K562 (cell line): ENCODE results near the gene HHIPL1. TPM values are rescaled to one million over a fixed set of nuclear protein-coding genes. Genes with fewer than 3 reads are reported as not detected.

ENCODE experiments used
- CAMTA2 ChIP-seq: fragments of 250-450 bp; sonication (Bioruptor Pico); conservative IDR thresholded peaks from 2 replicates; pipeline ENCODE4 v1.5.1; 2022
- ETV1 ChIP-seq: fragments of 450-650 bp; conservative IDR thresholded peaks from 2 replicates; pipeline ENCODE4 v1.6.1; 2016; ENCODE audit warnings: missing genetic modification characterization, control low read depth, low read depth, missing compliant biosample characterization
- FOXP1 ChIP-seq: sonication (generic); formaldehyde crosslinking; IDR thresholded peaks from 2 replicates; pipeline ENCODE4 v1.8.0; 2022; ENCODE audit warnings: mild to moderate bottlenecking, missing genetic modification reagents
- ILK ChIP-seq: fragments of 450-650 bp; IDR thresholded peaks from 2 replicates; pipeline ENCODE4 v1.6.1; 2016; ENCODE audit warnings: missing genetic modification characterization, low read depth, mild to moderate bottlenecking, missing compliant biosample characterization, moderate library complexity, borderline replicate concordance
- JUND ChIP-seq, 2 experiments: IDR thresholded peaks; 2 replicates in 1 of 2; 3 replicates in 1 of 2; pipeline ENCODE4 v1.6.1; 2011; ENCODE audit warnings: borderline replicate concordance in 2 of 2, low read depth in 2 of 2, low read length in 2 of 2, improper control_type of control experiment in 1 of 2, missing biosample characterization in 1 of 2, missing genetic modification characterization in 1 of 2, missing genetic modification reagents in 1 of 2
- NFYB ChIP-seq: IDR thresholded peaks from 2 replicates; pipeline ENCODE4 v1.6.1; 2011; ENCODE audit warnings: mild to moderate bottlenecking, moderate library complexity; ENCODE audit not compliant: insufficient read length; ENCODE audit errors: extremely low read depth
- SAFB2 ChIP-seq: fragments of 200-400 bp; formaldehyde crosslinking; IDR thresholded peaks from 2 replicates; pipeline ENCODE4 v1.6.1; 2018; ENCODE audit warnings: borderline replicate concordance, low read length, low read depth, moderate library complexity; ENCODE audit not compliant: severe bottlenecking
- SIN3B ChIP-seq: fragments of 450-650 bp; IDR thresholded peaks from 2 replicates; pipeline ENCODE4 v1.6.1; 2017; ENCODE audit warnings: low read depth, mild to moderate bottlenecking, moderate library complexity
- SREBF1 ChIP-seq: fragments of 150-350 bp; IDR thresholded peaks from 2 replicates; pipeline ENCODE4 v1.6.1; 2014; ENCODE audit warnings: antibody characterized with exemption, low read depth, low read length, borderline replicate concordance
- TCF7L2 ChIP-seq: fragments of 150-350 bp; IDR thresholded peaks from 2 replicates; pipeline ENCODE4 v1.6.1; 2016; ENCODE audit warnings: low read depth, mild to moderate bottlenecking, low read length, moderate library complexity
- ZC3H8 ChIP-seq: fragments of 450-650 bp; IDR thresholded peaks from 2 replicates; pipeline ENCODE4 v1.6.1; 2017
- ZNF174 ChIP-seq: fragments of 250-450 bp; sonication (Bioruptor Pico); IDR thresholded peaks from 2 replicates; pipeline ENCODE4 v1.4.0; 2020; ENCODE audit warnings: mild to moderate bottlenecking
- polyA plus RNA-seq, 8 experiments: library from polyadenylated mRNA; depleted of rRNA in 4 of 8; stranded (reverse) in 5 of 8; unstranded in 3 of 8; fragments of >200 nt; fragmentation: Nextera tagmentation in 2 of 8; fragmentation: Illumina TruSeq in 1 of 8; extraction: Ambion mirVana in 2 of 8; extraction: Trizol in 1 of 8; gene quantifications; 2 replicates each; pipeline versions ENCODE4 v1.2.1 to v1.2.3, GENCODE V29; 2011 to 2014; ENCODE audit warnings: inconsistent platforms in 1 of 8, missing spikeins in 1 of 8
- total RNA-seq, 7 experiments: library from RNA; depleted of rRNA in 6 of 7; stranded (reverse); fragments of >200 nt in 6 of 7; fragmentation: Illumina TruSeq in 2 of 7; extraction: Trizol in 2 of 7; gene quantifications; 2 replicates each; pipeline versions ENCODE4 v1.2.1 to v1.2.3, GENCODE V29; 2011 to 2021; ENCODE audit warnings: low replicate concordance in 1 of 7
- TF ChIP-seq, protein P1 (sequence below): sonication (generic); formaldehyde crosslinking; IDR thresholded peaks from 2 replicates; pipeline ENCODE4 v1.8.0; 2022; ENCODE audit warnings: mild to moderate bottlenecking, missing genetic modification reagents
- TF ChIP-seq, protein P2 (sequence below): fragments of 450-650 bp; IDR thresholded peaks from 2 replicates; pipeline ENCODE4 v1.6.1; 2016; ENCODE audit warnings: mild to moderate bottlenecking
- TF ChIP-seq, protein P3 (sequence below): fragments of 450-650 bp; IDR thresholded peaks from 2 replicates; pipeline ENCODE4 v1.6.1; 2016; ENCODE audit warnings: antibody characterized with exemption
- TF ChIP-seq, protein P4 (sequence below): fragments of 250-450 bp; sonication (Bioruptor Pico); IDR thresholded peaks from 2 replicates; pipeline ENCODE4 v1.5.0; 2020; ENCODE audit warnings: mild to moderate bottlenecking
- TF ChIP-seq, protein P5 (sequence below): sonication (generic); formaldehyde crosslinking; IDR thresholded peaks from 2 replicates; pipeline ENCODE4 v1.8.0; 2022; ENCODE audit warnings: missing genetic modification reagents, mild to moderate bottlenecking, moderate library complexity, borderline replicate concordance
- TF ChIP-seq, protein P6 (sequence below): fragments of 250-450 bp; sonication (Bioruptor Pico); IDR thresholded peaks from 2 replicates; pipeline ENCODE4 v1.4.0; 2020; ENCODE audit warnings: mild to moderate bottlenecking

The HHIPL1 gene
- total and polyA plus RNA-seq, 9 of the 15 experiments (the other 6 are each of a cell fraction or from before 2014, with no cell fraction given), result not detected

DNA sequence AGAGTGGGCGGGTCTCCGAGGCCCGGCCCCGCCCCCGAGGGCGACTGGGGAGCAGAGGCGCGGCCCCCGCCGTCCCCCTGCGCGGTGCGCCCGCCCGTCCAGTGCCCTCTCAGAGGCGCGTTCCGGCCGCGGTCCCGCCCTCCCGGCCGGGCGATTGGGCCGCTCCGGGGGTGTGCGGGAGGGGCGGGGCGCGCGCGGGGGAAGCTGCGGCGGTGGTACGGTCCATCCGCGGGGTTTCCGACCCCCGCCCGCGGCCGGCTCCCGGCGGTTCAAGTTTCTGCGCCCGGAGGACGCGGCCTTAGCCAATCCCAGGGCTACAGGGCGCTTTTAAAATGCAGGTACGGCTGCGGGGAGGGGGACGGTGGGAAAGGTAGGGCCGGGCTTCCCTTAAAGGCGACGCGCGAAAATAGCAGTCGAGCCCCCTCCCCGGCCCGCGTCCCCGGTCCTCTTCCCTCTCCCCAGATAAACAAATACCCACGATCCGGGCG, 40.6 kb upstream of the HHIPL1 start (continued):
- TF ChIP-seq SAFB2 (no peak), CAMTA2 (CRISPR knock-in tag) (no peak), ILK (tag) (no peak), ETV1 (tag) (no peak), ZNF174 (no peak), TCF7L2 (peak; percentile 92), JUND (IDR thresholded peaks at IDR 0.05; ENCODE audit: borderline replicate concordance, low read depth, low read length) (peak; percentile 84), JUND (tag; IDR thresholded peaks at IDR 0.05; ENCODE audit: borderline replicate concordance, low read depth, low read length) (no peak), NFYB (peak; percentile 56), FOXP1 (no peak), ZC3H8 (no peak), SIN3B (peak; percentile 26; the same call in 1 of the 2 replicates), SREBF1 (peak; percentile 73; the same call in 1 of the 2 replicates)
- TF ChIP-seq, protein P1, sequence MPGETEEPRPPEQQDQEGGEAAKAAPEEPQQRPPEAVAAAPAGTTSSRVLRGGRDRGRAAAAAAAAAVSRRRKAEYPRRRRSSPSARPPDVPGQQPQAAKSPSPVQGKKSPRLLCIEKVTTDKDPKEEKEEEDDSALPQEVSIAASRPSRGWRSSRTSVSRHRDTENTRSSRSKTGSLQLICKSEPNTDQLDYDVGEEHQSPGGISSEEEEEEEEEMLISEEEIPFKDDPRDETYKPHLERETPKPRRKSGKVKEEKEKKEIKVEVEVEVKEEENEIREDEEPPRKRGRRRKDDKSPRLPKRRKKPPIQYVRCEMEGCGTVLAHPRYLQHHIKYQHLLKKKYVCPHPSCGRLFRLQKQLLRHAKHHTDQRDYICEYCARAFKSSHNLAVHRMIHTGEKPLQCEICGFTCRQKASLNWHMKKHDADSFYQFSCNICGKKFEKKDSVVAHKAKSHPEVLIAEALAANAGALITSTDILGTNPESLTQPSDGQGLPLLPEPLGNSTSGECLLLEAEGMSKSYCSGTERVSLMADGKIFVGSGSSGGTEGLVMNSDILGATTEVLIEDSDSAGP, result peak; percentile 90
- TF ChIP-seq, protein P2, sequence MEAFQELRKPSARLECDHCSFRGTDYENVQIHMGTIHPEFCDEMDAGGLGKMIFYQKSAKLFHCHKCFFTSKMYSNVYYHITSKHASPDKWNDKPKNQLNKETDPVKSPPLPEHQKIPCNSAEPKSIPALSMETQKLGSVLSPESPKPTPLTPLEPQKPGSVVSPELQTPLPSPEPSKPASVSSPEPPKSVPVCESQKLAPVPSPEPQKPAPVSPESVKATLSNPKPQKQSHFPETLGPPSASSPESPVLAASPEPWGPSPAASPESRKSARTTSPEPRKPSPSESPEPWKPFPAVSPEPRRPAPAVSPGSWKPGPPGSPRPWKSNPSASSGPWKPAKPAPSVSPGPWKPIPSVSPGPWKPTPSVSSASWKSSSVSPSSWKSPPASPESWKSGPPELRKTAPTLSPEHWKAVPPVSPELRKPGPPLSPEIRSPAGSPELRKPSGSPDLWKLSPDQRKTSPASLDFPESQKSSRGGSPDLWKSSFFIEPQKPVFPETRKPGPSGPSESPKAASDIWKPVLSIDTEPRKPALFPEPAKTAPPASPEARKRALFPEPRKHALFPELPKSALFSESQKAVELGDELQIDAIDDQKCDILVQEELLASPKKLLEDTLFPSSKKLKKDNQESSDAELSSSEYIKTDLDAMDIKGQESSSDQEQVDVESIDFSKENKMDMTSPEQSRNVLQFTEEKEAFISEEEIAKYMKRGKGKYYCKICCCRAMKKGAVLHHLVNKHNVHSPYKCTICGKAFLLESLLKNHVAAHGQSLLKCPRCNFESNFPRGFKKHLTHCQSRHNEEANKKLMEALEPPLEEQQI, result no peak
- TF ChIP-seq, protein P3, sequence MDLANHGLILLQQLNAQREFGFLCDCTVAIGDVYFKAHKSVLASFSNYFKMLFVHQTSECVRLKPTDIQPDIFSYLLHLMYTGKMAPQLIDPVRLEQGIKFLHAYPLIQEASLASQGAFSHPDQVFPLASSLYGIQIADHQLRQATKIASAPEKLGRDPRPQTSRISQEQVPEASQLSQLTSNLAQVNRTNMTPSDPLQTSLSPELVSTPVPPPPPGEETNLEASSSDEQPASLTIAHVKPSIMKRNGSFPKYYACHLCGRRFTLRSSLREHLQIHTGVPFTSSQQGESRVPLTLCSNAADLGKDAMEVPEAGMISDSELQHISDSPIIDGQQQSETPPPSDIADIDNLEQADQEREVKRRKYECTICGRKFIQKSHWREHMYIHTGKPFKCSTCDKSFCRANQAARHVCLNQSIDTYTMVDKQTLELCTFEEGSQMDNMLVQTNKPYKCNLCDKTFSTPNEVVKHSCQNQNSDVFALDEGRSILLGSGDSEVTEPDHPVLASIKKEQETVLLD, result no peak
- TF ChIP-seq, protein P4, sequence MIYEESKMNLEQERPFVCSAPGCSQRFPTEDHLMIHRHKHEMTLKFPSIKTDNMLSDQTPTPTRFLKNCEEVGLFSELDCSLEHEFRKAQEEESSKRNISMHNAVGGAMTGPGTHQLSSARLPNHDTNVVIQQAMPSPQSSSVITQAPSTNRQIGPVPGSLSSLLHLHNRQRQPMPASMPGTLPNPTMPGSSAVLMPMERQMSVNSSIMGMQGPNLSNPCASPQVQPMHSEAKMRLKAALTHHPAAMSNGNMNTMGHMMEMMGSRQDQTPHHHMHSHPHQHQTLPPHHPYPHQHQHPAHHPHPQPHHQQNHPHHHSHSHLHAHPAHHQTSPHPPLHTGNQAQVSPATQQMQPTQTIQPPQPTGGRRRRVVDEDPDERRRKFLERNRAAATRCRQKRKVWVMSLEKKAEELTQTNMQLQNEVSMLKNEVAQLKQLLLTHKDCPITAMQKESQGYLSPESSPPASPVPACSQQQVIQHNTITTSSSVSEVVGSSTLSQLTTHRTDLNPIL (CRISPR knock-in tag), result no peak
- TF ChIP-seq, protein P5, sequence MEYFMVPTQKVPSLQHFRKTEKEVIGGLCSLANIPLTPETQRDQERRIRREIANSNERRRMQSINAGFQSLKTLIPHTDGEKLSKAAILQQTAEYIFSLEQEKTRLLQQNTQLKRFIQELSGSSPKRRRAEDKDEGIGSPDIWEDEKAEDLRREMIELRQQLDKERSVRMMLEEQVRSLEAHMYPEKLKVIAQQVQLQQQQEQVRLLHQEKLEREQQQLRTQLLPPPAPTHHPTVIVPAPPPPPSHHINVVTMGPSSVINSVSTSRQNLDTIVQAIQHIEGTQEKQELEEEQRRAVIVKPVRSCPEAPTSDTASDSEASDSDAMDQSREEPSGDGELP (CRISPR knock-in tag), result peak; percentile 25; the same call in 1 of the 2 replicates
- TF ChIP-seq, protein P6, sequence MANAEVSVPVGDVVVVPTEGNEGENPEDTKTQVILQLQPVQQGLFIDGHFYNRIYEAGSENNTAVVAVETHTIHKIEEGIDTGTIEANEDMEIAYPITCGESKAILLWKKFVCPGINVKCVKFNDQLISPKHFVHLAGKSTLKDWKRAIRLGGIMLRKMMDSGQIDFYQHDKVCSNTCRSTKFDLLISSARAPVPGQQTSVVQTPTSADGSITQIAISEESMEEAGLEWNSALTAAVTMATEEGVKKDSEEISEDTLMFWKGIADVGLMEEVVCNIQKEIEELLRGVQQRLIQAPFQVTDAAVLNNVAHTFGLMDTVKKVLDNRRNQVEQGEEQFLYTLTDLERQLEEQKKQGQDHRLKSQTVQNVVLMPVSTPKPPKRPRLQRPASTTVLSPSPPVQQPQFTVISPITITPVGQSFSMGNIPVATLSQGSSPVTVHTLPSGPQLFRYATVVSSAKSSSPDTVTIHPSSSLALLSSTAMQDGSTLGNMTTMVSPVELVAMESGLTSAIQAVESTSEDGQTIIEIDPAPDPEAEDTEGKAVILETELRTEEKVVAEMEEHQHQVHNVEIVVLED (CRISPR knock-in tag), result 0 out of 2 replicates have a peak, but pooled peaks have one; percentile 9
